ENCODE results near the gene GALNTL6.

- no peak for TF ChIP-seq POLR2A (IDR thresholded peaks at IDR 0.05)
- no peak for TF ChIP-seq CTCF (IDR thresholded peaks at IDR 0.05)
- no peak for TF ChIP-seq POLR2AphosphoS5 (IDR thresholded peaks at IDR 0.05)
- no peak for TF ChIP-seq EP300 (IDR thresholded peaks at IDR 0.05; ENCODE audit: low read depth)
Measured at GRCh38 chr4:172776203-172776861, 963.1 kb downstream of the GALNTL6 start.
